Tibial nerve (tissue), 4 donors: ENCODE results near the gene FLYWCH1.

ENCODE experiments used
- CTCF ChIP-seq, 5 experiments: fragments of 200-600 bp in 3 of 5; fragments of 450-650 bp in 2 of 5; sonication (generic) in 3 of 5; IDR thresholded peaks; one replicate each; pipeline ENCODE4 v1.5.1; 2016 to 2019; ENCODE audit warnings: antibody characterized with exemption in 5 of 5, mild to moderate bottlenecking in 3 of 5, moderate library complexity in 2 of 5
- EP300 ChIP-seq, 2 donors: sonication (generic); formaldehyde crosslinking; IDR thresholded peaks; one replicate each; pipeline ENCODE4 v1.6.1; 2017; ENCODE audit warnings: antibody characterized with exemption in 2 of 2, mild to moderate bottlenecking in 1 of 2
- POLR2A ChIP-seq, 2 donors: fragments of 450-650 bp; IDR thresholded peaks; one replicate each; pipeline ENCODE4 v1.6.1; 2017; ENCODE audit warnings: antibody characterized with exemption in 2 of 2, mild to moderate bottlenecking in 2 of 2, moderate library complexity in 2 of 2

- TF ChIP-seq CTCF (IDR thresholded peaks at IDR 0.05): no peak
- no peak for TF ChIP-seq EP300 (IDR thresholded peaks at IDR 0.05)
- no peak for TF ChIP-seq POLR2A (IDR thresholded peaks at IDR 0.05)
These were observed 54.5 kb downstream of the FLYWCH1 start for GRCh38 chr16:2966043-2966807.
